ENCODE measurements around the gene P2RX2.

Gene P2RX2

DNA sequence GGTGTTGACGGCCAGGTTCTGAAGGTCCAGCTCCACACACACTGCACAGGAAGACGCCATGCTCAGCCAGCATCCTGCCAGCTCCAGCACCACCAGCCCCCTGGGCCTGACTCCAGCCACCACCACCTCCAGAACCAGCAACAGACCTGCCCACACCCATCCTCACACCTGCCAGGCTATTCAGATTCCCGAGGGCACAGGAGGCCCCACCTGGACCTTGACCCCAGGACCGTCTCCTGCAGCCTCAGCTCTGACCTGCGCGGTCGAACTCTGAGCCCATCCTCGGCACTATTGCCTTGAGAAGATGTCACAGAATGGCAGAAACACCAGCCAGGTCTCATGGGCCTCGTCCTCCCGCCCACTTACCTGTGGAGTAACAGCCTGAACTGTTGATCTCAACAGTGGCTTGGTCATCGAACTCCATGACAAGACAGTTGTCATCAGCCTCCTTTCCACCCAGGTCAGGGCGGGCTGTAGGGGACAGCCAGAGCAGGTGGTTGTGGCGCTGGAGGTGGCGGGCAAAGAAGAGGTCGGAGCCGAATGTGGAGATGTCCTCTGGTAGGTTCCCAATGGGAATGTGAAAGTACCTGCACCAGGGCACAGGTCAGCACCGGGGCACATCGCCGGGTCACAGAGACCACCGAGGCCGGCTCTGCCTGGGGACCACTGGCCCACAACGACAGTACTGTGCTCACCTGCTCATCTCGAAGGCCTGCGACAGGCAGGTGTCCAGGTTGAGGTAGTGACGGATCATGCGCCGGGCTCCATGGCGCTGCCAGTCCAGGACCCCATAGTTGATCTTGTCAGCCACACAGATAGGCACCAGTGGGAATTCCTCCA lies 23.5 kb downstream of the P2RX2 start:
- no peak for DNase-seq

DNA sequence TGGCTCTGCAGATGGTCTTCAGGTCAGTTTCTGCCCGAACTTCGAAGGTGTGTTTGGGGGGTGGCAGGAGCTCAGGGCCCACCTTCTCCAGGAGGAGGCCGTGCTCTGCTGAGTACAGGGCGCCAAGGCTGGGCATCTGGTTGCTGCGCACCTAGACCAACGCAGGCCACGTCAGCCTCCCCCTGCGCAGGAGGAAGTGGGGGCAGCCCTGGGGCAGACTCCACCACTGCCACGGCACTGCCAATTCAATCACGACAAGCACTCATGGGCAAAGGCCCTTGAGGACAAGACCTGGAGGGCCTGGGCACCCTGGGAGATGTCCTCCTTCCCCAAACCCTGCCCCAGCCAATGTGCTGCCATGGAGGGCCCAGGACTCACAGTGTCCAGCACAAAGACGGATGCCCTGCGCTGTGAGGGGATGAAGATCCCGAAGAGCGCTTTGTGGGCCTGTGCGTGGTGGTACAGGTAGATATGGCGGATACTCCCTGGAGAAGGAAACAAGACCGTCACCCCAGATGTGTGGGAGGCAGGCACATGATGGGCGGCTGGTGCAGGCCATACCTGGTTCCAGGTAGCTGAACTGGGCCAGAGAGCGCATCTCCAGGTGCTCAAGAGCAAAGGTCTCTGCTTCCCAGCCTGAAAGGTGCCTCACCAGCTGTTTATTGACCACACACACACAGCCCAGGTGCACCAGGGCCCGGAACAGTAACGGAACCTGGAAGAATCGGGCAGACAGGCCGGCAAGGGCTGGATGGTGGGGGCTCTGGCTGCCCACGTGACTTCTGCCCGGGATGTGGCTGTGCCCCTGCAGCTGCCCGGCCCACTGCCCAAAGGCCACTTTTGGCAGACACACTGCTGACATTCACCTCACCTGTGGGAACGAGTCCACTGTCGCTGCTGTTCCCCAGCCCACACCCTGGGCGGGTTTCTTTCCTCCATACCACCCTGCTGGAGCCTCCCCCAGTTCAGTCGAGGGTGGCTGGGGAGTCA lies 24.6 kb downstream of the P2RX2 start:
- no peak for DNase-seq

DNA sequence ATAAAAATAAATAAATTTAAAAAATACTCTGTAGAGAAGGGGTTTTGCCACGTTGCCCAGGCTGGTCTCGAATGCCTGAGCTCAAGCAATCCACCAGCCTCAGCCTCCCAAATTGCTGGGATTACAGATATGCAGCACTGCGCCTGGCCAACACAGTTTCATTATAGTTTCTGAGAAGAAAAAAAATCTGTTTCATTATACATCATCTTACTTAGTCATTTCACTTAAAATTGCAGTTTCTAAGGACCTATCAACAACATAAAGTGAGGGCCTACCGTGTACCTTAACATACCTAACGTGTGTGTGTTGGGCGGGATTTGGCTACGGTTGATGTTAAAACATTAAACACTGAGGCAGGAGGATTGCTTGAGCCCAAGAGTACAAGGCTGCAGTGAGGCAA lies 28.3 kb downstream of the P2RX2 start:
- DNase-seq = no peak

DNA sequence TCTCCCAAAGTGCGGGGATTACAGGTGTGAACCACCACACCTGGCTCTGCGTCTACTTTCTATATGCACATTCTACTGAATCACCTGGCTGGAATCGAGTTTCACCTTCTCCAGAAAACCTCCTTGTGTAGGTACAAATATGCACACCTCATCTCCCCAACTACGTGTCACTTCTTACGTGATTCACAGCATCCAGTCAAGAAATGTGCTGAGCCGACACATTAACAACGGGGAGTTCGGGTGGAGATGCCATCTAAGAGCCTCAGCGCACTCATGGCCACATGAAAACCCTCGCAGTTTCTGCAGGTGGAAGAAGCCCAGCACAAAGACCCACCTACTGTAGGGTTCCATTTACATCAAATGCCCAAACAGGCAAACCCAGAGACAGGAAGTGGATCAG lies 29.3 kb downstream of the P2RX2 start:
- DNase-seq = no peak

DNA sequence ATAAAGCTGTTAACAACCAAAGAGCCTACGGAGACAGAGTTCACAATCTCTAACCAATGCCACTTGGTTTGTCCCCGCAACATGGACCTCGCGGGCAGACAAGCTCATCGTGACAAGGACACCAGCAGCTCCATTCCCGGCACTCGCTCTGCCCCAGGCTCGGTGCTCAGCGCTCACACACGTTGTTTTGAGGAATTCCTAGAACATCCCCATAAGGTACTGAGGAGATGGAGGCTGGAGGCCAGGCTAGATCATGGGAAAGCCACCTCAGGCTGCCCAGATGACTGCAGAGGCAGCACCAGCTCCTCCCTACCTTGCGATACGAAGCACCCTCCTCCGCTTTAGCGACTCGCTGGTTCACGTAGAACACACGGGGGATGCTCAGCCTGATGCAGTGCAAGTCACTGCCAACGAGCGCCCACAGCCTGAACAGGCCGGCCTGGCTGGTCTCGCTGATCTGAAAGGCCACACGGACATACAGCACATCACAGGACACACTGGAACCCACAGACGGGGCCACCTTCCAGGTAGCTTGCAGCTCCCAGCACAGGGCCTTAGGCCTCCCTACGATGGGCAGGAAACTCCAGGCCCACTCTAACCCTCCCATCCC lies 30.1 kb downstream of the P2RX2 start:
- no peak for DNase-seq

DNA sequence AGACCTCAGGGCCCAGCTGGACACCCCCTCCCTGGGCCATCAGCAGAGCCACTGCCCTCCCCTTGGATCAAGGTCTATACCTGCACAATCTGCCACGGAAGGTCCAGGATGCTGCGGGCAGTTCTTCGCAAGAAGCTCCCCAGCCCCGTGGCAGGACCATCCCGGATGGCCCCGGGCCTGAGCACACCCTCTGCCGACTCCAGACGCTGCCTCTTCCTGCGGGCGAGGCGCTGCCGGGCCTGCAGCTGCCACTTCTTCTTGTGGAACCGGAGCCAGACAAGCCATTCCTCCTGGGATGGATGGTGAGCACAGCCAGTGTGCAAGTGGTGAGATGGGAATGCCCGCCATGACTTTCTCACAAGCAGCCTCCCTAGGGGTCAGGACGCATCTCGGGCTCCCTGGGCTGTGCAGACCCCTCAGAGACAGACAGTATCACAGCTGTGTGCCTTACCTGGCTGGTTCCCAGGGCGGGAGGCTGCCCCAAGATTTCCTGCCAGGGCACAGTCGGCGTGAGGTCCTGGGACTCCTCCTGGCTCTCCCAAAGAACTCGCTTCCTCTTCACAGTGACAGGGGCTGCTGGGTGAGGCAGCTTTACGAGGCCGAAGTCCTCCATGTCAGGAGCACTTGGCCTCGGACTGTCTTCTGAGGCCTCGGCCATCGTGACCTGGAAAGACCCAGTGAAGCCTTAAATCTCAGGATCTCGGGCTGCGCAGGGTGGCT lies 30.8 kb downstream of the P2RX2 start:
- no peak for DNase-seq

DNA sequence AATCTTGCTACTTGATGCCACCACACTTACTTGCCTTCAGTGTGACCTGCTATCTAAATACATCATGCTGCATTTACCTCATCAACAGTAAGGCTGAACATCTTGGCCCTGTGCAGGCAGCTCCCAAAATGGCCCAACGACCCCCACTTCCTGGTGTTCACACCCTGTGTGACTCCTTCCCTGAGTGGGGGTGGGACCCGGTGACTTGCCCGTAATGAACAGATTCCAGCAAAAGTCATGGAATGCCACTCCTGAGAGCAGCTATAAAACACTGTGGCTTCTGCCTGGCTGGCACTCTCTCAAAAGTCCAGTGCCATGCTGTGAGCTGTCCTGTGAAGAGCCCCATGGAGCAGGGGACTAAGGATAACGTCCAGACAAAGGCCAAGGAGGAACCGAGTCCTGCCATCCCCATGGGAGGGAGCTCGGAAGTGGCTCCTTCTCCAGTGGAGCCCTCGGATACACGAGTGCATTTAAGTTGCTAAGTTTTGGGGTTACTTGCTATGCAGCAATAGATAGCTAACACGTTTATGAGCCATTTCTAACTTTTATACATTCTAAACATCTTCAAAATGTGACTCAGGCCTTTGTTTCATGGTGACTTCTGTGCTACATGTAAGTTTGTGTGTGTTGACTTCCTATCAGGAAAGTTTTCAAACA lies 33.0 kb downstream of the P2RX2 start:
- DNase-seq = peak; percentile 86

DNA sequence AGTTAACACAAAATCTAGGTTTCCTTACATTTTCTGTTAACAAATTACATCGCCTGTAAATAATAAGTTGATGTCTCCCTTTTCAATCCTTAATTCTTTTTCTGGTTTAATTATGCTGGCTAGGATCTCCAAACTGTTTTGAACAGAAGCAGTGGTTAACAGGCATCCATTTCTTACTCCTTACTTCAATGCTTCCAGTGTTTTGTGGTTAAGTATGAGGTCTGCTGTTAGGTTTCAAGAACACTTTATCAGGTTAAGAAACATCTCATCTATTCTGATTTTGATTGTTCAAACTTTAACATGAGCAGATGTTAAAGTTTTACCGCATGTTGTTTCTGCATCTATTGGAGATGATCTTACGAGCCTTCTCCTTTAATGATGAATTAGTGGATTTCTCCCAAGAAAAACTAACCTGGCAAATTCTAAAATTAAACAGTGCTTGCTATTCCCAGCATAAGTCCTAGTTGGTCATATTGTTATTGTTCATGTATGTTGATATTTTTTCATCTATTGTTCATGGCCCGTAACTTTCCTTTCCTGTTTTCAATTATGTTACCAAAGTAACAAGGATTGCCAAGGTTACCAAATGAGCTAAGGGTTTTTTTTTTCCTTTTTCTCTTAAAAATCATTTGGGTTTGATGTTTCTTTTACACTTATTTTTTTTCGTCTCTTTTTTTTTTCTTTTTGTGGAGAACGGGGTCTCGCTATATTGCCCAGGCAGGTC lies 35.2 kb downstream of the P2RX2 start:
- DNase-seq = no peak

DNA sequence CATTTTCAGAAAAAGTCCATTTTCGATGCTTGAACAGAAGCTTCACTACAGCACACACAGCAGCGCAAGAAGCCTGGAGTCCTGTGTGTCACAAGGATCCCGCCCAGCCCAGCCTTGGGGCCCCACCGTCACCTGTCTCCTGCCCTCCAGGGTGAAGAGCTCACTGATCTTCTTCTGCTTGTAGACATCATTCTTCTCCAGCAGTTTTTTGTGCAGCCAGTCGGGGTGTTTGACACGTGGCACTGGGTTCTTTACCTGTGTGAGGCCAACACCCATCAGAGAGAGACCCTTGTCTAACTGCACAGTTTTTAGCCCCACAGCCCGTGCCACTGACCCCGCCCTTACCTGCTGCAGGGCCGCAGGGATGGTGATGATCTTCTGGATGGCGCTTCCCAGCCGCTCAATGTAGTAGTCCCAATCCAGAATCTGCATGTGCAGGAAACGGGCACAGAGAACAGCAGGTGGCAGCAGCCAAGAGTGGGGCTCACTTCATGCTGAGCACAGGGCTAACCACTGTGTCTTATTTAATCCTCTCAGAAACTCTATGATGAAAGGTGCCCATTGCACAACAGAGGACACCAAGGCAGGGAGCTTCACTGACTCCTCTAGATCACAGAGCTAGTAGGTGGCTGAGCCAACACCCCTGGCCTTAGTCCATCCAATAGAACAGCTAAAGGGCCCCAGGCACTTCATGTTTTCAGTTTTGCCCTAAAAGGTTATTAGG lies 38.6 kb downstream of the P2RX2 start:
- no peak for DNase-seq

DNA sequence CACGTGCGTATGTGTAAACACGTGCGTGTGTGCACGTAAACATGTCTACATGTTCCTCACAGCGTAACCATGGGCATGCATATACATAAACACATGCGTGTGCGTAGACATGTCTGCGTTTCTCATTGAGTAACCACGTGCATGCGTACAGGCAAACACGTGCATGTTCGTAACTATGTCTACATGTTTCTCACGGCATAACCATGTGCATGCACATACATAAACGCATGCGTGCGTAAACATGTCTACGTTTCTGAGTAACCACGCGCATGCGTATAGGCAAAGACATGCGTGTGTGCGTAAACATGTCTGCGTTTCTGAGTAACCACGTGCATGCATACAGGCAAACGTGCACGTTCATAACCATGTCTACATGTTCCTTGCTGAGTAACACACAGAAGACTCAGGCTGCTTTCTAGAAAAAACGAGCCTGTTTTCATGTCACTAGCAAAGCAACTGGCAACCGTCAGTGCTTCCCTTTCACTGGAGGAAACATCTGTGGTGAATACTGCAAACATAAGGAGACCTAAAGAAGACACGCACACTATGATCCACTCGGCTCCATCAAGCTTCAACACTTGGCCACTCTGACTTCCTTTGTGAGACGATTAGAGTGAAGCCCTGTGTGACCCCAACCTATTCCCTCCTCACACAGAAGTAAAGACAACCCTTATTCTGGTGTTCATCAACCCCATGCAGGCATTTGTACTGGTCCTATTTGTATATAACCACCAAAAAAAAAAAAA lies 39.7 kb downstream of the P2RX2 start:
- DNase-seq = no peak

DNA sequence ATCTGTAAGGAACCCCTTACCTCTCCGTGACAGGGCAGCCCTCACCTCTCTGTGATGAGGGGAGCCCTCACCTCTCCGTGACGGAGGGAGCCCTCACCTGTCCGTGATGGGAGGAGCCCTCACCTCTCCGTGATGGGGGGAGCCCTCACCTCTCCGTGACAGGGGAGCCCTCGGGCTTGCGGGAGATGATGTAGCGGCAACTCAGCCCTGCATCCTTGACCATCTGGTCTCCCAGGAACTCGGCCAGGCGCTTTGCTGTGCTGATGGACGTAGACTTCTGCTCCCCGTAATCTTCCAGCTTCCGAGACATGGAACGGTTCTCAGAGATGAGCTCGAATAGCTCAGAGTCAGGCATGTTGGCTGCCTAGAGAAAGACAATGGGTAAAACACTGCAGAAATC lies 40.6 kb downstream of the P2RX2 start:
- no peak for DNase-seq

DNA sequence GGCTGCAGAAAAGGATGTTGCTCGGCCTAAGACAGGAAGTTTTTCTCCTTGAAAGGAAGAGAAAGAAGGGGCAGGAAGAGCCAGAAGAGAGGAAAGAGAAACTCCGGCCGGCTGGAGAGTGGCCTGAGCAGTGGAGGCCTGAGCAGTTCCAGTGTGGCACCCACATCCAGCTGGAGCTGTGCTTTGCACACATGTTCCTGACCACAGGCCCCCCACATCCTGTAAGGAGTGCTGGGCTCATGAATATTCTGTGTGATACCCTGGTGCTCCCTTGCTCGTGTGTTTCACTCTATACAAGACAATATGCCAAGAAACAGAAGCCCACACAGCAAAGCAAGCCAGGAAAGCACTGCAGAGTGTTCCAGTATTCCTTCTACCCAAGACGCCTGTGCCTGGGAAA lies 41.5 kb downstream of the P2RX2 start:
- no peak for DNase-seq

DNA sequence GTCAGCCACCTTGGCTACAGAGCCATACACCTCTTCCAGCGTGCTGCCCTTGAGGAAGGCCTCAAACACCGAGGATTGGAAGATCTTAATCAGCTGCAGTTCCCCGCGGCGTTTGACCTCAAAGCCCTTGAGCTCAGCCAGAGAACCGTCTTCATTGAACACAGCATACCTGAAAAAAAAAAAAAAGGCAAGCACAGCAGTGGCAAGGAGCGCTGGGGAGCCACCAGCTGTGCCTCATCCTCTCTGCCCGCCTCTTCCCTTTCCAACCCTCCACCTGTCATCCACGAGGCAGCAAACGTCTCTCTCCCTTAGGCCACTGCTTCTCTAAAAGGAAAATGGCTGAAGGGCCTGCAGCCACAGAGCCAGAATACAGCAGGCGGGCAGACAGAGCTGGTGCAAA lies 42.4 kb downstream of the P2RX2 start:
- DNase-seq = no peak

DNA sequence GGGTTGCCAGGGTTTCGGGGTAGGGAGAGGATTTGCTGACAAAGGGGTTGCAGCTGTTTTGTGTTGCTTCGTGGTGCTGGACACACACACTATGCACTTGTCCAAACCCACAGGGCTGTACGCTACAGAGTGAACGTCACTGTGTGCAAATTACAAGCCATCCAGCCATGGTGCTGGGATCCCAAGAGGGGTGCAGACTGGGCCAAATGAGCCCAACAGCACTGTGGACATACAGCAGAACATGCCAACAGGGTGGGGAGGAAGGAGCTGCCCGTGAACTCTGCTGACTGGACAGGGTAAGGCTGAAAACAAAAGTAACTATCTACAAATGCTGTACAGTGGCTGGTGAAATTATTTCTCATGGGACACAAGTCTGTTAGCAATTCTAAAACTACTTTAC lies 43.4 kb downstream of the P2RX2 start:
- no peak for DNase-seq

DNA sequence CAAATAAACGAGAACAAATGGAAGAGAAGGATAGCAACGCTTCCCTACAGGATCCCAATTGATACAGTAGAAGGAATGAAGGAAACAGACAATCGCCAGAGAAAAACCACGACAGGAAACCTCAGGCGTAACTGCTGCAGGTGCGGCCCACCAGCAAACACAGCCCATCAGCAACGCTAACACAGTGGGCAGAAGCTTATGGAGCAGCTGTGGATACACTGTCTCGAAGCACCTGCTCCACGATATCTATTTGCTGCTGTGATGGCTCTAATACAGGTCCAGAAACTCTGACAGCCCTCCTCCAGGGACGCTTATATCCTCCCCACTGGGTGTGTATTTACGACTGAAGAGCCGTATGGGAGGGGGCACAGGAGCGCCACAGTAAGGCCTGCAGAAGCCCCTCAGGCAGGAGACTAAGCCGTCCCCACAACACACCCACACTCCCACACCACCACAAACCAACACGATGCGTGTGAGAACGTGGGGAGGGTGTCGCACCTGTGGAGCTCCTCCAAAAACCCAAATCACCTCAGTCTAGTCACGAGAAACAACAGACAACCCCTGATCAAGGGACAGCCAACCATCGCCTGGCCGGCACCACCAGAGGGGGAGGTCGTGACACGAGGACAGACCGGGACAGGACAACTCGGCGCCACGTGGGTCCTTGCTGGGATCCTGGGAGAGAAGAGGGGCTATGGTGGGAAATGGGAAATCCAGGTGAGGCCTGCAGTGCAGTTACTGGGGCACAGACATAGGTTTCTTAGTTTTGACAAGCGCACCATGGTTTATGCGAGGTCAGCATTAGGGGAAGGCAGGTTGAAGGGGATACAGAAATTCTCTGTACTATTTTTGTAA lies 44.6 kb downstream of the P2RX2 start:
- no peak for DNase-seq

DNA sequence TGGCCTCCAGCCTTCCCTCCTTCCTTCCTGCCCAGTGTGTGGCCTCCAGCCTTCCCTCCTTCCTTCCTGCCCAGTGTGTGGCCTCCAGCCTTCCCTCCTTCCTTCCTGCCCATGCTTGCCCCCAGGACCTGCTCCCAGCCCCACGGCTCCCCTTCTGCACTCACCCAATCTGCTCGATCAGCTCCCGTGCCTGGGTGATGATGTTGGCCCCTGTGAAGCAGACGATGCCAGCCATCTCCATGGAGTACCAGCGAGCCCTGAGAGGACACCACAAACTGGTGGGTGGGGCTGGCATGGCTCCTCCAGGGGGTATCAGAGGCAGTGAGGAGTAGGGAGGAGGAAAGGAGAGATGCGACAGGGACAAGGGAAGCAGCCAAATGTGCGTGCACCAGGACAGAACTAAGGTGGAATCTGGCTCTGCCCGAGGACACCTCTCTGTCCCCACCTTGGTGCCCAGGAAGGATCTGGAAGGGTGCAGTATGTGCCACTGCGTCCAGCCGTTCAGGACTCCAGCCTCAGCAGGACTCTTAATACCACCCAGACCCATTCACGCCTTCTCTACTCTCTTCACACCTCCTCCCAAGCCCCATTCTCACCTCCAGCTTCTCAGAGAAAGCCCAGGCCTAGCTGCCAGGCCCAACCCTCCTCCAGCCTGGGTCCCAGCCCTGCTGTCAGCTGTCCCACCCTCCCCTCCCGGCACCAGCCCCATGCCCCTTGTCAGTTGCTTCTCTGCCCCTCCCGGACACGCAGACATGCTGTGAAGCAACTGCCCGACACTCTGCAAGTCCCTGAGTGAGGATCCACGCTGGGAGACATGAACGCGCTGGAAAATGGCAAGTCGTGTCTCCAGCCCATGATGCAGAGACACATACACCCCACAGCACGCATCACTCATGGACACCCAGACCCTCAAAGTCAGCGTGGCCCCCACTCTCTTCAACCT lies 45.9 kb downstream of the P2RX2 start:
- no peak for DNase-seq

DNA sequence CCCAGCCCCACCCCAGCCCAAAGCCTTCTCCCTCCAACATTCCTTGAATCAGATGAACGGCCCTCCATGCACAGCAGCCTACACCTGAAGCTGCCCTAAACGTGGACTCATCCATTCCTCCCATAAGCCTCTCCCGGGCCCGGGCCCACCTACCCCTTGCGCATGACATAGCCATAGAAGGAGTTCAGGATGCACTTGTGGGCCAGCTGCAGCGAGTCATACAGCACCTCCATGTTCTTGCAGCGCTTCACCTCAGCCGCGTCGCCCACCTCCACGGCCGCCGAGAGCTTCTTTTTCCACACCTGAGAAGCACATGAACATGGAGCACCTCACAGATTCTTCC lies 46.5 kb downstream of the P2RX2 start:
- no peak for DNase-seq

DNA sequence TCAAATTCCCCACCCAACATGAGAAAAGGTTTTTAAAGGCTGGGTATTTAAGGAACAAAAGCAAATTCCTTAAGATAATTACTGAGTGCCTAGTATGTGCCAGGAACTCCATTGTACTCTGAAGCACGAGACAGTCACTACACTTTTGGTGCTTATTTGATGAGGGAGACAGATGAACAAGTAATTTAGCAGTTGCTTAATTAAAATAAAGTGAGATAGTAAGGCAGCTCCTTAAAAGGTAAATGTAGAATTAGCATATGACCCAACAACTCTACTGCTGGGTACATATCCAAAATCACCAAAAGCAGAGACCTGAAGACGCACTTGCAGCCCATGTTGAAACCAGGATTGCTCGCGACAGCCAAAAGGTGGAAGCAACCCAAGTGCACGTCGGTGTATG lies 47.2 kb downstream of the P2RX2 start:
- no peak for DNase-seq

Measured in NCI-H187 treated with DMSO at 0.1 percent for 48 hours (cell line).